Keratinocyte (primary cell): Measurements from ENCODE around the gene SNRNP27. TPM values are rescaled to one million over a fixed set of nuclear protein-coding genes. Genes with fewer than 3 reads are reported as not detected.

Experiments
- DNase-seq: peaks from one replicate; pipeline ENCODE4 v3.0.0-alpha.2; 2011; ENCODE audit warnings: low read depth, missing footprints, low spot score
- FAIRE-seq: peaks from 2 replicates; lab custom pipeline; 2011; peaks lifted over from hg19 to GRCh38; lab: Jason Lieb, UNC
- H2AFZ ChIP-seq: 2 replicates; pipeline ENCODE4 v1.6.0; 2012; ENCODE audit warnings: low read length, control low read depth, inconsistent platforms; ENCODE audit not compliant: control insufficient read depth
- H3K27ac ChIP-seq: 2 replicates; pipeline ENCODE4 v1.5.1; 2011; ENCODE audit warnings: low read length; ENCODE audit not compliant: control insufficient read depth, insufficient read depth
- H3K27me3 ChIP-seq: 3 replicates; pipeline ENCODE4 v1.6.0; 2011; ENCODE audit warnings: low read length; ENCODE audit not compliant: control insufficient read depth, insufficient read depth; ENCODE audit errors: extremely low read depth
- H3K36me3 ChIP-seq, 2 experiments: 2 replicates in 1 of 2; 3 replicates in 1 of 2; pipeline ENCODE4 v1.5.1; 2011; ENCODE audit warnings: low read length in 2 of 2, mild to moderate bottlenecking in 1 of 2; ENCODE audit not compliant: control insufficient read depth in 2 of 2, insufficient read depth in 2 of 2; ENCODE audit errors: extremely low read depth in 1 of 2
- H3K4me1 ChIP-seq: 3 replicates; pipeline ENCODE4 v1.5.1; 2011; ENCODE audit warnings: low read length; ENCODE audit not compliant: control insufficient read depth, insufficient read depth; ENCODE audit errors: extremely low read depth
- H3K4me2 ChIP-seq: 3 replicates; pipeline ENCODE4 v1.6.0; 2011; ENCODE audit warnings: low read depth, low read length; ENCODE audit not compliant: control insufficient read depth, insufficient read depth; ENCODE audit errors: extremely low read depth
- H3K4me3 ChIP-seq, 3 experiments: fragments of 200-600 bp in 1 of 3; sonication (generic) in 1 of 3; 2 replicates in 2 of 3; 3 replicates in 1 of 3; pipeline ENCODE4 v1.5.1; 2011 to 2016; ENCODE audit warnings: low read length in 3 of 3, mild to moderate bottlenecking in 3 of 3, control low read depth in 2 of 3, inconsistent platforms in 1 of 3, low read depth in 1 of 3, mixed read lengths in 1 of 3, mixed run types in 1 of 3, moderate library complexity in 1 of 3; ENCODE audit not compliant: control insufficient read depth in 2 of 3, insufficient read depth in 2 of 3; ENCODE audit errors: extremely low read depth in 1 of 3
- H3K79me2 ChIP-seq: 2 replicates; pipeline ENCODE4 v1.6.0; 2012; ENCODE audit warnings: low read length; ENCODE audit not compliant: control insufficient read depth, insufficient read depth
- H3K9ac ChIP-seq: 3 replicates; pipeline ENCODE4 v1.6.0; 2011; ENCODE audit warnings: low read length; ENCODE audit not compliant: control insufficient read depth, insufficient read depth; ENCODE audit errors: extremely low read depth
- H3K9me1 ChIP-seq: 3 replicates; pipeline ENCODE4 v1.6.0; 2011; ENCODE audit warnings: low read length; ENCODE audit not compliant: control insufficient read depth, insufficient read depth; ENCODE audit errors: extremely low read depth
- H3K9me3 ChIP-seq: 2 replicates; pipeline ENCODE4 v1.5.1; 2012; ENCODE audit warnings: low read depth, low read length; ENCODE audit not compliant: control insufficient read depth
- H4K20me1 ChIP-seq: 3 replicates; pipeline ENCODE4 v1.6.0; 2011; ENCODE audit warnings: low read length; ENCODE audit not compliant: control insufficient read depth, insufficient read depth; ENCODE audit errors: extremely low read depth
- CTCF ChIP-seq, 3 experiments: IDR thresholded peaks in 1 of 3; conservative IDR thresholded peaks in 1 of 3; optimal IDR thresholded peaks in 1 of 3; 2 replicates in 2 of 3; 3 replicates in 1 of 3; pipeline versions ENCODE3 to v1.5.1; 2011; ENCODE audit warnings: low read length in 3 of 3, mild to moderate bottlenecking in 3 of 3, moderate library complexity in 2 of 3, control low read depth in 1 of 3, inconsistent platforms in 1 of 3; ENCODE audit not compliant: insufficient read depth in 2 of 3; ENCODE audit errors: extremely low read depth in 1 of 3
- EZH2 ChIP-seq: IDR thresholded peaks from one replicate; pipeline ENCODE4 v1.6.1; 2012; ENCODE audit warnings: inconsistent platforms, mild to moderate bottlenecking, low read length, moderate library complexity
- dilution Hi-C: fragments of 300-500 bp; cut with MboI; formaldehyde crosslinking; loops from one replicate; pipeline ENCODE4 v1.7.0; 2020; ENCODE audit warnings: low sequenced_read_pairs; ENCODE audit not compliant: extremely low pct_ligation_motif_present
- polyA plus RNA-seq, 5 experiments: library from polyadenylated mRNA; depleted of rRNA in 3 of 5; stranded (reverse) in 3 of 5; stranded (forward) in 1 of 5; unstranded in 1 of 5; fragments of >200 nt; gene quantifications; 1 replicate in 1 of 5; 2 replicates in 3 of 5; 3 replicates in 1 of 5; pipeline versions ENCODE4 v1.2.1 to v1.2.3, GENCODE V29; 2011 to 2012; ENCODE audit warnings: missing spikeins in 2 of 5, low read depth in 1 of 5, low replicate concordance in 1 of 5

The SNRNP27 gene
- polyA plus RNA-seq, 1 donor (not counting 4 experiments of a cell fraction or from before 2014, with no cell fraction given): 41.1 TPM

DNA sequence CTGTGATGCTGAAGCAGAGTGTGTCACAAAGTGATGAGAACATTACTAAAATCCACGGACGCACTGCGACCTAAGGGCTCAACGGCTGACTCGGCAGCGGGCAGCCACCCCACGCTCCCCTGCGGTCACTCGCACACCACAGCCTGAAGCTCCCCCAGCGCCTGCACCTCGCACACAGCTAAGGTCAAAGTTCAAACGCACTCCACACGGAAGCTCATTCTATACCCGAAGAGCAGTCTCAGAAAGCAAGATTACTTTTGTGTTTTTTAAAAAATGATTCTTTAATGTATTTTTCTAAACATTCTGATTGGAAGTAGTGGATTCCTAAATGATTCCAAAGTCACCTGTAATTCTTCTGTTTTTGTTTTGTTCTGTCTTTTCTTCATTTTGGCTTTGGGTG lies 46.0 kb downstream of the SNRNP27 start:
- H3K27me3 ChIP-seq: no peaks in the 10 kb centered on the region
- no peak overlapping the region for H3K27ac ChIP-seq
- FAIRE-seq: no peak
- TF ChIP-seq CTCF (optimal IDR thresholded peaks at IDR 0.05 in 1 of 3, IDR thresholded peaks at IDR 0.05 in 1 of 3, conservative IDR thresholded peaks at IDR 0.05 in 1 of 3; ENCODE audit: extremely low read depth in 1 of 3, insufficient read depth in 2 of 3, low read length in 3 of 3): no peak
- no peak for TF ChIP-seq EZH2
- H3K4me2 ChIP-seq: no peak overlapping the region
- H3K36me3 ChIP-seq: peaks cover 28 to 55% of the 10 kb centered on the region in 2 experiments
- H3K9me1 ChIP-seq: no peaks in the 10 kb centered on the region
- H3K9me3 ChIP-seq: no peaks in the 10 kb centered on the region
- DNase-seq: no peak
- no peaks in the 10 kb centered on the region for H4K20me1 ChIP-seq
- dilution Hi-C loops: loop anchor here (10.0 kb wide), 1 partner anchor 125 kb away; no protein-coding TSS in a partner anchor
- no peak overlapping the region for H2AFZ ChIP-seq
- H3K9ac ChIP-seq: no peak overlapping the region
- H3K4me3 ChIP-seq: no peak overlapping the region
- peaks cover 7% of the 10 kb centered on the region for H3K4me1 ChIP-seq
- H3K79me2 ChIP-seq: no peaks in the 10 kb centered on the region

GRCh38 chr2:69940691-69941090 lies 46.9 kb downstream of the SNRNP27 start:
- Histone ChIP-seq H3K4me2 (no peak overlapping the region), H3K36me3 (peaks cover 21 to 45% of the 10 kb centered on the region in 2 experiments), H2AFZ (no peak overlapping the region), H3K9ac (no peak overlapping the region), H3K4me1 (peaks cover 12% of the 10 kb centered on the region), H3K4me3 (no peak overlapping the region), H4K20me1 (no peaks in the 10 kb centered on the region), H3K27ac (no peak overlapping the region), H3K27me3 (no peaks in the 10 kb centered on the region), H3K79me2 (no peaks in the 10 kb centered on the region), H3K9me1 (no peaks in the 10 kb centered on the region), H3K9me3 (no peaks in the 10 kb centered on the region)
- no peak for TF ChIP-seq CTCF (optimal IDR thresholded peaks at IDR 0.05 in 1 of 3, IDR thresholded peaks at IDR 0.05 in 1 of 3, conservative IDR thresholded peaks at IDR 0.05 in 1 of 3; ENCODE audit: extremely low read depth in 1 of 3, insufficient read depth in 2 of 3, low read length in 3 of 3)
- DNase-seq (no peak), FAIRE-seq (no peak)
- dilution Hi-C loops: no loop called here
